Adrenal gland (tissue), 5 donors: ENCODE data around the gene ZNF609.

Source experiments
- CTCF ChIP-seq, 6 experiments: fragments of 450-650 bp in 4 of 6; fragments of 200-600 bp in 2 of 6; sonication (generic) in 1 of 6; IDR thresholded peaks; 1 replicate in 5 of 6; 2 replicates in 1 of 6; pipeline versions ENCODE4 v1.5.1 to v1.8.0; 2016 to 2021; ENCODE audit warnings: antibody characterized with exemption in 6 of 6, mild to moderate bottlenecking in 2 of 6, moderate library complexity in 1 of 6
- POLR2A ChIP-seq, 2 donors: fragments of 450-650 bp; IDR thresholded peaks; one replicate each; pipeline ENCODE4 v1.6.1; 2017; ENCODE audit warnings: antibody characterized with exemption in 2 of 2, mild to moderate bottlenecking in 2 of 2, moderate library complexity in 1 of 2
- donor health status: DM: no; HTN: no; CAD: no.

GRCh38 chr15:64507845-64508244 lies 47.5 kb downstream of the ZNF609 start:
- TF ChIP-seq CTCF (IDR thresholded peaks at IDR 0.05) (no peak), POLR2A (IDR thresholded peaks at IDR 0.05) (no peak)
